ENCODE data around the gene MAGEA3. TPM values are rescaled to one million over a fixed set of nuclear protein-coding genes. Genes with fewer than 3 reads are reported as not detected.

The MAGEA3 gene
- not detected in 2 replicates for total RNA-seq

GRCh38 chrX:152697952-152698931 is at the start of gene MAGEA3:
TSS of gene MAGEA3 (plus strand) at chrX:152698794. CDS start at chrX:152700833, 2,039 bp downstream.

GRCh38 chrX:152709173-152709572 is 10.6 kb downstream of the MAGEA3 start, which contains the start of gene CSAG2:
TSS of gene CSAG2 (minus strand) at chrX:152709273. CDS start at chrX:152709112, 161 bp downstream.

GRCh38 chrX:152713815-152714787 is 15.5 kb downstream of the MAGEA3 start, which contains the start of gene MAGEA2B:
TSS of gene MAGEA2B (plus strand) at chrX:152714628. CDS start at chrX:152717107, 2,479 bp downstream.

GRCh38 chrX:152733261-152733975 is 34.8 kb downstream of the MAGEA3 start, which contains the start of the genes CSAG1 and MAGEA12:
TSS of gene CSAG1 (minus strand) at chrX:152733721. CDS start at chrX:152732460, 1,261 bp downstream.
TSS of gene MAGEA12 (plus strand) at chrX:152733757. CDS start at chrX:152736162, 2,405 bp downstream.

Other genes with a start within 250 kb of the MAGEA3 start
- not detected in 2 replicates for gene GABRA3, start 247.5 kb upstream of the MAGEA3 start, total RNA-seq
- not detected in 2 replicates for gene GABRQ, start 60.9 kb upstream of the MAGEA3 start, total RNA-seq
- not detected in 2 replicates for gene CSAG2, start 10.5 kb downstream of the MAGEA3 start, total RNA-seq
- not detected in 2 replicates for gene MAGEA2B, start 15.8 kb downstream of the MAGEA3 start, total RNA-seq
- gene CSAG1, start 34.9 kb downstream of the MAGEA3 start, total RNA-seq, result not detected in 2 replicates
- gene MAGEA12, start 35.0 kb downstream of the MAGEA3 start, total RNA-seq, result not detected in 2 replicates
- gene MAGEA2, start 55.0 kb downstream of the MAGEA3 start, total RNA-seq, result not detected in 2 replicates
- gene CSAG3, start 60.4 kb downstream of the MAGEA3 start, total RNA-seq, result not detected in 2 replicates
- not detected in 2 replicates for gene MAGEA6, start 70.9 kb downstream of the MAGEA3 start, total RNA-seq
- 16.8 and 18.1 TPM in 2 replicates for gene CETN2, start 132.0 kb downstream of the MAGEA3 start, total RNA-seq
- gene NSDHL, start 132.3 kb downstream of the MAGEA3 start, total RNA-seq, result 12.5 and 16.4 TPM in 2 replicates
- 5.3 and 15.4 TPM in 2 replicates for gene ZNF185, start 199.3 kb downstream of the MAGEA3 start, total RNA-seq